CD4-positive, alpha-beta T cell treated with Interleukin-21 for 1 hour (primary cell): ENCODE data around the gene TCF7L1.

Experiments
- DNase-seq: peaks from one replicate; pipeline ENCODE4 v3.0.0-alpha.2; 2020

Gene TCF7L1

GRCh38 chr2:85257970-85258605 is 124.9 kb downstream of the TCF7L1 start:
- DNase-seq = no peak

- DNase-seq = no peak
These were observed 126.0 kb downstream of the TCF7L1 start for GRCh38 chr2:85259101-85259590.

- DNase-seq = no peak
These were observed 126.7 kb downstream of the TCF7L1 start for GRCh38 chr2:85259879-85260278.

- no peak for DNase-seq
These were observed 130.4 kb downstream of the TCF7L1 start for GRCh38 chr2:85263591-85263990.

- DNase-seq = no peak
These were observed 131.3 kb downstream of the TCF7L1 start for GRCh38 chr2:85264471-85264870.

GRCh38 chr2:85265304-85265703 is 132.1 kb downstream of the TCF7L1 start:
- DNase-seq = no peak

GRCh38 chr2:85266146-85267041 is 133.2 kb downstream of the TCF7L1 start:
- DNase-seq = peak; percentile 68

GRCh38 chr2:85269959-85270358 is 136.8 kb downstream of the TCF7L1 start:
- no peak for DNase-seq

GRCh38 chr2:85272357-85272756 is 139.2 kb downstream of the TCF7L1 start:
- DNase-seq = no peak

GRCh38 chr2:85273738-85274731 is 140.8 kb downstream of the TCF7L1 start:
- no peak for DNase-seq

- no peak for DNase-seq
These were observed 142.9 kb downstream of the TCF7L1 start for GRCh38 chr2:85275984-85276540.

- DNase-seq = no peak
These were observed 143.5 kb downstream of the TCF7L1 start for GRCh38 chr2:85276571-85277118.

GRCh38 chr2:85277416-85278158 is 144.4 kb downstream of the TCF7L1 start:
- no peak for DNase-seq

GRCh38 chr2:85278361-85278760 is 145.2 kb downstream of the TCF7L1 start:
- DNase-seq = no peak

GRCh38 chr2:85281553-85281952 is 148.4 kb downstream of the TCF7L1 start:
- DNase-seq = no peak

GRCh38 chr2:85282914-85283313 is 149.7 kb downstream of the TCF7L1 start:
- DNase-seq = no peak

- no peak for DNase-seq
These were observed 150.4 kb downstream of the TCF7L1 start for GRCh38 chr2:85283641-85284040.

- DNase-seq = no peak
These were observed 153.7 kb downstream of the TCF7L1 start for GRCh38 chr2:85286918-85287317.

GRCh38 chr2:85287721-85288120 is 154.5 kb downstream of the TCF7L1 start:
- no peak for DNase-seq

GRCh38 chr2:85288244-85288725 is 155.1 kb downstream of the TCF7L1 start:
- DNase-seq = no peak

- DNase-seq = peak; percentile 52
These were observed 158.3 kb downstream of the TCF7L1 start for GRCh38 chr2:85291425-85292023.
